IMR-90 (cell line): Measurements from ENCODE around the gene SNX6. TPM values are rescaled to one million over a fixed set of nuclear protein-coding genes. Genes with fewer than 3 reads are reported as not detected.

ENCODE experiments used
- ATAC-seq: fragments of 200-7000 bp; cut with Tn5 transposase; 2 replicates; pipeline ENCODE4 v1.9.1; 2020; ENCODE audit warnings: low read depth, mild to moderate bottlenecking, moderate library complexity
- BruUV-seq: library from RNA; stranded (reverse); fragments of 400-500 nt; replicated peaks from 2 replicates; lab custom pipeline; 2021; lab: Mats Ljungman, UMichigan
- CTCF ChIA-PET: fragments of 300-600 bp; formaldehyde crosslinking; extraction: SDS; loops from one replicate; lab custom pipeline; 2021; ENCODE audit warnings: antibody characterized with exemption; lab: Yijun Ruan, JAX
- POLR2A ChIA-PET: fragments of 300-600 bp; sonication (Branson Sonifier 250); formaldehyde crosslinking; loops from one replicate; lab custom pipeline; 2022; ENCODE audit warnings: antibody characterized with exemption; ENCODE audit not compliant: unreplicated experiment; lab: Charles Lee
- DNase-seq: peaks from one replicate; pipeline ENCODE4 v3.0.0; 2013
- H2AFZ ChIP-seq: replicated peaks from 2 replicates; pipeline ENCODE3; 2013; ENCODE audit warnings: low read length, mild to moderate bottlenecking; ENCODE audit not compliant: poor library complexity
- H2AK5ac ChIP-seq: 2 replicates; pipeline ENCODE4 v1.6.1; 2013; ENCODE audit warnings: low read depth, low read length, inconsistent platforms
- H2AK9ac ChIP-seq: replicated peaks from 2 replicates; pipeline ENCODE3; 2013; ENCODE audit warnings: mild to moderate bottlenecking, low read depth, low read length, moderate library complexity; ENCODE audit not compliant: poor library complexity
- H2BK120ac ChIP-seq: 2 replicates; pipeline ENCODE4 v1.6.1; 2013; ENCODE audit warnings: low read depth, low read length, inconsistent platforms
- H2BK15ac ChIP-seq: 3 replicates; pipeline ENCODE4 v1.6.1; 2013; ENCODE audit warnings: low read depth, low read length, inconsistent platforms
- H2BK20ac ChIP-seq: 2 replicates; pipeline ENCODE4 v1.6.1; 2013; ENCODE audit warnings: low read depth, mild to moderate bottlenecking, inconsistent platforms, low read length, moderate library complexity
- H2BK5ac ChIP-seq: 2 replicates; pipeline ENCODE4 v1.6.1; 2013; ENCODE audit warnings: mild to moderate bottlenecking, low read depth, low read length, inconsistent platforms; ENCODE audit not compliant: poor library complexity, severe bottlenecking
- H3K14ac ChIP-seq: replicated peaks from 2 replicates; pipeline ENCODE4 v1.6.1; 2013; ENCODE audit warnings: low read depth, low read length, inconsistent platforms
- H3K18ac ChIP-seq: 2 replicates; pipeline ENCODE4 v1.6.1; 2013; ENCODE audit warnings: low read depth, low read length, control low read depth
- H3K23ac ChIP-seq: 2 replicates; pipeline ENCODE4 v1.6.1; 2013; ENCODE audit warnings: low read depth, low read length, inconsistent platforms
- H3K27ac ChIP-seq: 2 replicates; pipeline ENCODE4 v1.5.1; 2013; ENCODE audit warnings: mild to moderate bottlenecking, control low read depth, low read length; ENCODE audit not compliant: insufficient read depth
- H3K27me3 ChIP-seq: 2 replicates; pipeline ENCODE4 v1.6.1; 2013; ENCODE audit warnings: low read length; ENCODE audit not compliant: control insufficient read depth, insufficient read depth
- H3K36me3 ChIP-seq: 2 replicates; pipeline ENCODE4 v1.6.1; 2013; ENCODE audit warnings: low read length, mixed read lengths; ENCODE audit not compliant: control insufficient read depth, insufficient read depth
- H3K4ac ChIP-seq: 2 replicates; pipeline ENCODE4 v1.6.1; 2013; ENCODE audit warnings: low read depth, low read length, inconsistent platforms
- H3K4me1 ChIP-seq: 2 replicates; pipeline ENCODE4 v1.6.1; 2013; ENCODE audit warnings: low read length, mixed read lengths; ENCODE audit not compliant: control insufficient read depth, insufficient read depth
- H3K4me2 ChIP-seq: 2 replicates; pipeline ENCODE4 v1.6.1; 2013; ENCODE audit warnings: low read depth, mild to moderate bottlenecking, control low read depth, low read length, moderate library complexity
- H3K4me3 ChIP-seq: 2 replicates; pipeline ENCODE4 v1.5.1; 2013; ENCODE audit warnings: low read depth, mild to moderate bottlenecking, control low read depth, low read length, moderate library complexity; ENCODE audit not compliant: insufficient read depth
- H3K56ac ChIP-seq: 2 replicates; pipeline ENCODE4 v1.6.1; 2013; ENCODE audit warnings: low read length, inconsistent platforms; ENCODE audit not compliant: insufficient read depth; ENCODE audit errors: extremely low read depth
- H3K79me1 ChIP-seq, 2 experiments: 2 replicates each; pipeline ENCODE4 v1.6.1; 2013; ENCODE audit warnings: low read length in 2 of 2, inconsistent platforms in 1 of 2, low read depth in 1 of 2
- H3K9ac ChIP-seq: 2 replicates; pipeline ENCODE4 v1.6.1; 2013; ENCODE audit warnings: low read depth, low read length, control low read depth
- H3K9me1 ChIP-seq: 2 replicates; pipeline ENCODE4 v1.6.1; 2013; ENCODE audit warnings: low read length, inconsistent platforms; ENCODE audit not compliant: insufficient read depth
- H3K9me3 ChIP-seq: 2 replicates; pipeline ENCODE4 v1.6.1; 2013; ENCODE audit warnings: low read length; ENCODE audit not compliant: control insufficient read depth, insufficient read depth
- H4K20me1 ChIP-seq: 2 replicates; pipeline ENCODE4 v1.6.1; 2013; ENCODE audit warnings: low read length, inconsistent platforms; ENCODE audit not compliant: insufficient read depth
- H4K5ac ChIP-seq: 2 replicates; pipeline ENCODE4 v1.6.1; 2013; ENCODE audit warnings: mild to moderate bottlenecking, low read depth, low read length, control low read depth
- H4K8ac ChIP-seq, 2 experiments: 2 replicates each; pipeline ENCODE4 v1.6.1; 2013; ENCODE audit warnings: low read depth in 2 of 2, low read length in 2 of 2, control low read depth in 1 of 2, inconsistent platforms in 1 of 2
- H4K91ac ChIP-seq: 2 replicates; pipeline ENCODE4 v1.6.1; 2013; ENCODE audit warnings: low read depth, low read length, inconsistent platforms; ENCODE audit not compliant: insufficient read depth
- BHLHE40 ChIP-seq: fragments of 150-350 bp; IDR thresholded peaks from 2 replicates; pipeline ENCODE4 v1.6.1; 2016; ENCODE audit warnings: mild to moderate bottlenecking, low read depth, low read length
- MAFK ChIP-seq: IDR thresholded peaks from 2 replicates; pipeline ENCODE4 v1.6.1; 2012; ENCODE audit warnings: low read depth, low read length, improper control_type of control experiment
- MAZ ChIP-seq: IDR thresholded peaks from 2 replicates; pipeline ENCODE4 v1.6.1; 2012; ENCODE audit warnings: low read depth, mild to moderate bottlenecking, low read length, improper control_type of control experiment, moderate library complexity, borderline replicate concordance
- MXI1 ChIP-seq: IDR thresholded peaks from 2 replicates; pipeline ENCODE4 v1.6.1; 2012; ENCODE audit warnings: low read depth, mild to moderate bottlenecking, low read length, moderate library complexity, borderline replicate concordance
- NFE2L2 ChIP-seq: fragments of 150-350 bp; IDR thresholded peaks from 2 replicates; pipeline ENCODE4 v1.6.1; 2016; ENCODE audit warnings: low read depth, mild to moderate bottlenecking, low read length
- POLR2A ChIP-seq: IDR thresholded peaks from 2 replicates; pipeline ENCODE4 v1.6.1; 2012; ENCODE audit warnings: mild to moderate bottlenecking, low read depth, low read length
- RCOR1 ChIP-seq: IDR thresholded peaks from 2 replicates; pipeline ENCODE4 v1.6.1; 2012; ENCODE audit warnings: mild to moderate bottlenecking, low read length, improper control_type of control experiment; ENCODE audit not compliant: insufficient replicate concordance
- WGBS, 2 experiments: methylation state at CpG; one replicate each; pipeline versions ENCODE4 v1.1.5 to v1.1.7; 2013; ENCODE audit warnings: missing lambda C conversion rate in 2 of 2; ENCODE audit not compliant: insufficient read length in 1 of 2; ENCODE audit errors: extremely low coverage in 2 of 2; 5-methylcytosine and 5-hydroxymethylcytosine counted together
- dilution Hi-C: fragments of 300-500 bp; cut with HindIII; formaldehyde crosslinking; loops from one replicate; pipeline ENCODE4 v1.14.3; 2018; ENCODE audit warnings: low sequenced_read_pairs; ENCODE audit not compliant: unreplicated experiment
- in situ Hi-C: fragments of 300-500 bp; cut with MboI; formaldehyde crosslinking; loops from 3 replicates; pipeline ENCODE4 v1.14.3; 2019; ENCODE audit warnings: low sequenced_read_pairs, inconsistent platforms, mixed read lengths
- intact Hi-C: fragments of 100-400 bp; cut with micrococcal nuclease; formaldehyde crosslinking; loops from 2 replicates; pipeline ENCODE4 v1.10.0; 2022
- polyA plus RNA-seq, 3 experiments: library from polyadenylated mRNA; depleted of rRNA; stranded (reverse); fragments of >200 nt; gene quantifications; 2 replicates each; pipeline ENCODE4 v1.2.3, GENCODE V29; 2012; ENCODE audit warnings: low replicate concordance in 1 of 3
- total RNA-seq: library from RNA; depleted of rRNA; stranded (reverse); fragments of >200 nt; gene quantifications from 2 replicates; pipeline ENCODE4 v1.2.3, GENCODE V29; 2012
- TF ChIP-seq, protein P1 (sequence below): fragments of 150-350 bp; IDR thresholded peaks from 2 replicates; pipeline ENCODE4 v1.6.1; 2017; ENCODE audit warnings: mild to moderate bottlenecking, antibody characterized with exemption, low read length, low read depth

Gene SNX6
- total and polyA plus RNA-seq, 2 of the 4 experiments (the other 2 are of a cell fraction) = 116 to 127 TPM

DNA sequence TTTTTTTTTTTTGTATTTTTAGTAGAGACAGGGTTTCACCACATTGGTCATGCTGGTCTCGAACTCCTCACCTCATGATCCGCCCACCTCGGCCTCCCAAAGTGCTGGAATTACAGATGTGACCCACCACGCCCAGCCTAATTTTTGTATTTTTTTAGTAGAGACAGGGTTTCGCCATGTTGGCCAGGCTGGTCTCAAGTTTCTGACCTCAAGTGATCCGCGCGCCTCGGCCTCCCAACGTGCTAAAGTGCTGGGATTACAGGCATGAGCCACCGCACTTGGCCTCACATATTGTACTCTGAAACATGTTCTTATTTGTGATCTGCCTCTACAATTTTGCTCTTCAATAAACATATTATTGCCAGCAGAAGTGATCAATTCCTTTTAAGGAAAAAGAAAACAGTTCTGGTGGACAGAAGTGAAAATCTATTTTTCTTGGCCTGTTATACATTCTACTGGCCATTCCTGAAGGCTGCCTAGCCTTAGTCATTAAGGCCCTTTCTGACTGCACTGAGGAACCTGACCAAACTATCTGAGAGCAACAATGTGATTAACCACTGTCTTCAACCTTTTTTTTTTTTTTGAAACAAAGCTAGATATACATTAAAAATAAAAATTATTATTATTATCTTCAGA is 36.1 kb downstream of the SNX6 start:
- Histone ChIP-seq H3K27me3 (no peaks in the 10 kb centered on the region), H3K9me3 (no peaks in the 10 kb centered on the region), H3K18ac (peak overlapping the region; percentile 75), H3K4me2 (no peak overlapping the region), H3K14ac (no peak overlapping the region), H2AFZ (no peak overlapping the region), H2BK120ac (peak overlapping the region; percentile 32; the same call in 1 of the 2 replicates), H3K56ac (no peak overlapping the region), H3K4ac (no peak overlapping the region), H4K20me1 (peaks cover 4% of the 10 kb centered on the region; the same call in 1 of the 2 replicates), H2BK20ac (no peak overlapping the region), H2BK5ac (peak overlapping the region; percentile 77), H4K8ac (peak overlapping the region in 1 of 2 experiments; percentile 50; a peak in 1 of 4 replicates), H3K9ac (no peak overlapping the region), H3K4me1 (no peaks in the 10 kb centered on the region), H3K27ac (peak overlapping the region; percentile 87; the same call in 1 of the 2 replicates), H3K36me3 (peaks cover 59% of the 10 kb centered on the region), H2AK9ac (no peak overlapping the region), H3K23ac (no peak overlapping the region), H3K79me1 (peaks cover 24 to 40% of the 10 kb centered on the region in 2 experiments), H2AK5ac (no peak overlapping the region), H2BK15ac (no peak overlapping the region), H3K4me3 (no peak overlapping the region), H3K9me1 (peaks cover 9% of the 10 kb centered on the region), H4K91ac (no peak overlapping the region), H4K5ac (peak overlapping the region; percentile 68; the same call in 1 of the 2 replicates)
- 100% methylated on average over 8 of the region's 11 CpGs; no CpG with 5 or more reads in 1 of the 2 experiments for WGBS, 2 experiments
- CTCF ChIA-PET = no interaction called here
- intact Hi-C loops = loop anchor here (10.0 kb wide), 1 partner anchor 421 kb away; no protein-coding TSS in a partner anchor
- no TSS peak for BruUV-seq
- dilution Hi-C loops = no loop called here
- TF ChIP-seq BHLHE40 = no peak
- no peak for TF ChIP-seq MAZ
- no peak for TF ChIP-seq MXI1
- TF ChIP-seq, protein P1, sequence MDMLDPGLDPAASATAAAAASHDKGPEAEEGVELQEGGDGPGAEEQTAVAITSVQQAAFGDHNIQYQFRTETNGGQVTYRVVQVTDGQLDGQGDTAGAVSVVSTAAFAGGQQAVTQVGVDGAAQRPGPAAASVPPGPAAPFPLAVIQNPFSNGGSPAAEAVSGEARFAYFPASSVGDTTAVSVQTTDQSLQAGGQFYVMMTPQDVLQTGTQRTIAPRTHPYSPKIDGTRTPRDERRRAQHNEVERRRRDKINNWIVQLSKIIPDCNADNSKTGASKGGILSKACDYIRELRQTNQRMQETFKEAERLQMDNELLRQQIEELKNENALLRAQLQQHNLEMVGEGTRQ = no peak
- no peak for TF ChIP-seq POLR2A
- TF ChIP-seq NFE2L2 = no peak
- no peak for TF ChIP-seq MAFK
- no peak for TF ChIP-seq RCOR1
- DNase-seq (peak; percentile 83), ATAC-seq (peak; percentile 82)
- in situ Hi-C loops = no loop called here
- POLR2A ChIA-PET = interaction anchor here (0.7 kb wide), 1 partner anchor 8 kb away, joined by 10 read pairs; no protein-coding TSS in a partner anchor
